Measurements from ENCODE around the gene FOXO1. TPM values are rescaled to one million over a fixed set of nuclear protein-coding genes. Genes with fewer than 3 reads are reported as not detected.

Gene FOXO1
- total and polyA plus RNA-seq, 2 experiments from 2014 or later = 32.4 to 68.0 TPM

- Mint-ChIP-seq H3K27ac (no peak overlapping the region; the same call in 1 of the 2 replicates), H3K4me3 (peak overlapping the region; percentile 89), H3K9me3 (peaks cover 2% of the 10 kb centered on the region; the same call in 1 of the 3 replicates), H3K36me3 (ENCODE audit: low read depth) (peaks cover 13% of the 10 kb centered on the region), H3K27me3 (ENCODE audit: insufficient read depth, low read depth, poor library complexity) (peaks cover 7% of the 10 kb centered on the region), H3K4me1 (peaks cover 58% of the 10 kb centered on the region)
- Histone ChIP-seq H3K4me2 (peak overlapping the region; percentile 97), H3K9me2 (ENCODE audit: insufficient read depth) (no peaks in the 10 kb centered on the region), H3K27ac (ENCODE audit: low read depth) (0 out of 2 replicates have a peak overlapping the region, but pooled peaks have one; percentile 46), H3K27me3 (ENCODE audit: insufficient read depth) (no peaks in the 10 kb centered on the region), H4K20me1 (replicated peaks; ENCODE audit: insufficient read depth) (peaks cover 4% of the 10 kb centered on the region; the same call in 1 of the 2 replicates), H3K36me3 (ENCODE audit: insufficient read depth) (no peaks in the 10 kb centered on the region), H3K4me1 (ENCODE audit: insufficient read depth) (peaks cover 53% of the 10 kb centered on the region), H3K4me3 (peak overlapping the region; percentile 86), H2AFZ (0 out of 2 replicates have a peak overlapping the region, but pooled peaks have one; percentile 28), H3K79me2 (replicated peaks; ENCODE audit: insufficient read depth) (peaks cover 38% of the 10 kb centered on the region), H3F3A (replicated peaks; ENCODE audit: low read depth) (no peaks in the 10 kb centered on the region)
- TF ChIP-seq EZH2 (IDR thresholded peaks at IDR 0.05; ENCODE audit: low read depth, unreplicated experiment) = no peak
- peak; percentile 42; the same call in 1 of the 2 replicates for TF ChIP-seq ETS1 (IDR thresholded peaks at IDR 0.05)
- peak; percentile 12 for ATAC-seq
- peak; percentile 85 for DNase-seq (ENCODE audit: low spot score)
Observed at GRCh38 chr13:40667622-40667978, 1.2 kb upstream of the FOXO1 start.

DNA sequence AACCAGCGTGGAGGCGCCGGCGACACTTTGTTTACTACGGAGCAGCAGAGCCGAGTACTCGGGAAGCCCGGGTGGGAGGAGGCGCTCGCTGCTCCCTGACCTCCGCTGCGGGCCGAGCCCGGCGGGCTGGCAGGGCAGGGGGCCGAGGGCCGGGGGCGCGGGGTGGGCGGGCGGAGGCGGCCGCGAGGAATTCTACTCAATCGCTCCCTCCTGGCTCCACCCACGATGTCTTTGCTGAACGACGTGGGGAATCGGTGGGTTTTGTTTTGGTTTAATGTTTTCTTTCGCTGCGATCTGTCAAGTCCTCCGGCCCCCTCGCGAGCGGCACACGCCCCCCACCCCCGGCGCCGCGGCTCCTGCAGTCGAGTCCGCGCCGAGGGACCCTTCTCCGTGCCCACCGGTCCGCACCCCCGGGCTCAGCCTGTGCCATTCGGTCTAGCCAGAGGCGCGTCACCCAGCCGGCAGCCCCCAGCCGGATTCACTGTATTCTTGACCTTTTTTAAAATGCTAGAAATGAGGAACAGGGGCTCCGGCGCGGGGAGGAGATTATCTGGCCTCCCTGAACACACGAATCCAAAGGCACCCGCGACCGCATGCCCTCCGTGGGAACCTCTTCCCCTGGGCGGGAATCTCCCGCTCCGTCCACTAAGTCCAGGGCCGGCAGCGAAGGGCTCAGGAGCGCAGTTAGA, 636 bp upstream of the FOXO1 start:
- 0 out of 2 replicates have a peak overlapping the region, but pooled peaks have one; percentile 28 for H2AFZ ChIP-seq
- peaks cover 56% of the 10 kb centered on the region for H3K4me1 ChIP-seq (ENCODE audit: insufficient read depth)
- Mint-ChIP-seq H3K4me1 (peaks cover 57% of the 10 kb centered on the region), H3K4me3 (peak overlapping the region; percentile 89), H3K36me3 (ENCODE audit: low read depth) (peaks cover 13% of the 10 kb centered on the region), H3K9me3 (peaks cover 2% of the 10 kb centered on the region; the same call in 1 of the 3 replicates), H3K27me3 (ENCODE audit: insufficient read depth, low read depth, poor library complexity) (peaks cover 7% of the 10 kb centered on the region), H3K27ac (peak overlapping the region; percentile 65)
- H3K4me3 ChIP-seq = peak overlapping the region; percentile 86
- 0 out of 2 replicates have a peak overlapping the region, but pooled peaks have one; percentile 46 for H3K27ac ChIP-seq (ENCODE audit: low read depth)
- ATAC-seq (peak; percentile 46), DNase-seq (ENCODE audit: low spot score) (peak; percentile 70)
- no peaks in the 10 kb centered on the region for H3K27me3 ChIP-seq (ENCODE audit: insufficient read depth)
- peaks cover 4% of the 10 kb centered on the region; the same call in 1 of the 2 replicates for H4K20me1 ChIP-seq (replicated peaks; ENCODE audit: insufficient read depth)
- no peaks in the 10 kb centered on the region for H3K36me3 ChIP-seq (ENCODE audit: insufficient read depth)
- no peaks in the 10 kb centered on the region for H3F3A ChIP-seq (replicated peaks; ENCODE audit: low read depth)
- no peaks in the 10 kb centered on the region for H3K9me2 ChIP-seq (ENCODE audit: insufficient read depth)
- peak overlapping the region; percentile 97 for H3K4me2 ChIP-seq
- peaks cover 43% of the 10 kb centered on the region for H3K79me2 ChIP-seq (replicated peaks; ENCODE audit: insufficient read depth)
- TF ChIP-seq NANOG (IDR thresholded peaks at IDR 0.05; ENCODE audit: borderline replicate concordance) (no peak), STAT1 (IDR thresholded peaks at IDR 0.05; ENCODE audit: unreplicated experiment) (no peak), CREB1 (CRISPR knock-in tag; IDR thresholded peaks at IDR 0.05; ENCODE audit: low read depth) (no peak), ZNF462 (CRISPR knock-in tag; IDR thresholded peaks at IDR 0.05) (no peak), EZH2 (IDR thresholded peaks at IDR 0.05; ENCODE audit: low read depth, unreplicated experiment) (no peak), POLR2AphosphoS5 (IDR thresholded peaks at IDR 0.05; ENCODE audit: low read depth) (no peak), ETS1 (IDR thresholded peaks at IDR 0.05) (no peak), ZNF114 (CRISPR knock-in tag; IDR thresholded peaks at IDR 0.05) (no peak), EZH2phosphoT487 (IDR thresholded peaks at IDR 0.05; ENCODE audit: unreplicated experiment) (no peak)
